Smooth muscle cell (in vitro differentiated cells): Measurements from ENCODE around the gene MVB12A. TPM values are rescaled to one million over a fixed set of nuclear protein-coding genes. Genes with fewer than 3 reads are reported as not detected.

ENCODE experiments used
- DNase-seq: peaks from one replicate; lab custom pipeline; 2025; ENCODE audit not compliant: unreplicated experiment; lab: John Stamatoyannopoulos, UW
- H2AFZ ChIP-seq: fragments of 200-600 bp; sonication (generic); 2 replicates; pipeline ENCODE4 v1.6.0; 2016; ENCODE audit warnings: antibody characterized with exemption, low read depth, mild to moderate bottlenecking
- H3F3A ChIP-seq: fragments of 200-600 bp; sonication (generic); 2 replicates; pipeline ENCODE4 v1.6.0; 2017; ENCODE audit warnings: antibody characterized with exemption, low read depth
- H3K27ac ChIP-seq: fragments of 200-600 bp; sonication (generic); 2 replicates; pipeline ENCODE4 v1.5.1; 2016; ENCODE audit warnings: low read depth, mild to moderate bottlenecking
- H3K27me3 ChIP-seq: fragments of 200-600 bp; sonication (generic); 2 replicates; pipeline ENCODE4 v1.6.1; 2016; ENCODE audit warnings: low read depth, mild to moderate bottlenecking
- H3K36me3 ChIP-seq: fragments of 200-600 bp; sonication (generic); 2 replicates; pipeline ENCODE4 v1.5.1; 2016; ENCODE audit warnings: low read depth
- H3K4me1 ChIP-seq: fragments of 200-600 bp; sonication (generic); 2 replicates; pipeline ENCODE4 v1.5.1; 2016; ENCODE audit warnings: low read depth
- H3K4me2 ChIP-seq: fragments of 200-600 bp; sonication (generic); 2 replicates; pipeline ENCODE4 v1.6.0; 2016; ENCODE audit warnings: mild to moderate bottlenecking
- H3K4me3 ChIP-seq: fragments of 200-600 bp; sonication (generic); 2 replicates; pipeline ENCODE4 v1.5.1; 2016; ENCODE audit warnings: mild to moderate bottlenecking
- H3K79me2 ChIP-seq: fragments of 200-600 bp; sonication (generic); 2 replicates; pipeline ENCODE4 v1.6.0; 2016; ENCODE audit warnings: low read depth, mild to moderate bottlenecking
- H3K9ac ChIP-seq: fragments of 200-600 bp; sonication (generic); 2 replicates; pipeline ENCODE4 v1.6.0; 2016; ENCODE audit warnings: low read depth
- H3K9me3 ChIP-seq: fragments of 200-600 bp; sonication (generic); replicated peaks from 2 replicates; pipeline ENCODE4 v1.5.1; 2016; ENCODE audit warnings: low read depth
- H4K20me1 ChIP-seq: fragments of 200-600 bp; sonication (generic); 2 replicates; pipeline ENCODE4 v1.6.0; 2016; ENCODE audit warnings: low read depth
- WGBS: methylation state at CpG from one replicate; pipeline ENCODE4 v1.1.7; 2016; ENCODE audit warnings: low lambda C conversion rate; 5-methylcytosine and 5-hydroxymethylcytosine counted together
- polyA plus RNA-seq: library from polyadenylated mRNA; unstranded; fragments of >200 nt; fragmentation: Nextera tagmentation; extraction: Ambion mirVana; gene quantifications from 2 replicates; pipeline ENCODE4 v1.2.1, GENCODE V29; 2016
- total RNA-seq: library from RNA; depleted of rRNA; stranded (reverse); fragments of >200 nt; gene quantifications from 2 replicates; pipeline ENCODE4 v1.2.3, GENCODE V29; 2014
- TF ChIP-seq, protein P1 (sequence below): fragments of 200-600 bp; sonication (generic); IDR thresholded peaks from 2 replicates; pipeline ENCODE4 v1.5.1; 2017; ENCODE audit warnings: borderline replicate concordance, mild to moderate bottlenecking, antibody characterized with exemption; ENCODE audit not compliant: insufficient read depth, poor library complexity, severe bottlenecking

Gene MVB12A
- total RNA-seq (46.6 and 68.1 TPM in 2 replicates), polyA plus RNA-seq (89.6 and 98.1 TPM in 2 replicates)

DNA sequence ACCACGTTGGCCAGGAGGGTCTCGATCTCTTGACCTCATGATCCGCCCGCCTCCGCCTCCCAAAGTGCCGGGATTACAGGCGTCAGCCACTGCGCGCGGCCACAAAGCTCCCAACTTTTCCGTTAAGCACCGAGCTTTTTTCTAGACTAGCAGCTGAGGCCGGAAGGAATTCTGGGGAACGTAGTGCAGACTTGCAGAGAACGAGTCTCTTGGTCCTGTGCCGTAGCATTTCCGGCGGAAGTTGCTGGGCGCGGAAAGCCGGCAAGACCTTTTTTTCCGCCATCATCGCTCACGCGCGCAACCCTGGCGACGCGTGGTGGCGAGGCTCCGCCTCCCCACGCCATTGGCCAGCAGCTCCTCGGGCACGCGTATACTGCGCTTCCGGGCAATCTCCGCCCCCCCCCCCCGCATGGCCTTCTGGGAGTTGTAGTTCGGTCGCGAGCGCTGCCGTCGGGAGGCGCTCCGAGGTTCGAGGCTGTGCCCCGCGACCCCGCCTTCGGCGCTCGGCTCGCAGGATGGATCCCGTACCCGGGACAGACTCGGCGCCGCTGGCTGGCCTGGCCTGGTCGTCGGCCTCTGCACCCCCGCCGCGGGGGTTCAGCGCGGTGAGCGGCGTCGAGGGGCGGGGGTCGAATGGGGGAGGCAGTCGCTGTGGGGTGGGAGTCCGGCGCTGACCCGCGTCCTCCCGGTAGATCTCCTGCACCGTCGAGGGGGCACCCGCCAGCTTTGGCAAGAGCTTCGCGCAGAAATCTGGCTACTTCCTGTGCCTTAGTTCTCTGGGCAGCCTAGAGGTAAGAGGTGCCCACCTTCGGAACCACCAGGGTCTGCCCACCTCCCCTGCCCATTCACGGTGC lies at the start of gene MVB12A:
Gene MVB12A, plus strand, starts transcription at position 427 of the 854 bp plus-strand sequence. Its CDS starts 89 bp downstream, at position 516.
- WGBS: 3% methylated on average over 62 of the region's 85 CpGs
- H3K36me3 ChIP-seq: no peaks in the 10 kb centered on the region
- H4K20me1 ChIP-seq: no peaks in the 10 kb centered on the region
- peak within 1 kb of the TSS; percentile 97 for H3K4me3 ChIP-seq
- TF ChIP-seq, protein P1, sequence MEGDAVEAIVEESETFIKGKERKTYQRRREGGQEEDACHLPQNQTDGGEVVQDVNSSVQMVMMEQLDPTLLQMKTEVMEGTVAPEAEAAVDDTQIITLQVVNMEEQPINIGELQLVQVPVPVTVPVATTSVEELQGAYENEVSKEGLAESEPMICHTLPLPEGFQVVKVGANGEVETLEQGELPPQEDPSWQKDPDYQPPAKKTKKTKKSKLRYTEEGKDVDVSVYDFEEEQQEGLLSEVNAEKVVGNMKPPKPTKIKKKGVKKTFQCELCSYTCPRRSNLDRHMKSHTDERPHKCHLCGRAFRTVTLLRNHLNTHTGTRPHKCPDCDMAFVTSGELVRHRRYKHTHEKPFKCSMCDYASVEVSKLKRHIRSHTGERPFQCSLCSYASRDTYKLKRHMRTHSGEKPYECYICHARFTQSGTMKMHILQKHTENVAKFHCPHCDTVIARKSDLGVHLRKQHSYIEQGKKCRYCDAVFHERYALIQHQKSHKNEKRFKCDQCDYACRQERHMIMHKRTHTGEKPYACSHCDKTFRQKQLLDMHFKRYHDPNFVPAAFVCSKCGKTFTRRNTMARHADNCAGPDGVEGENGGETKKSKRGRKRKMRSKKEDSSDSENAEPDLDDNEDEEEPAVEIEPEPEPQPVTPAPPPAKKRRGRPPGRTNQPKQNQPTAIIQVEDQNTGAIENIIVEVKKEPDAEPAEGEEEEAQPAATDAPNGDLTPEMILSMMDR: no peak
- no peaks in the 10 kb centered on the region for H3K9me3 ChIP-seq
- no peaks in the 10 kb centered on the region for H3K27me3 ChIP-seq
- peak; percentile 84 for DNase-seq
- H3K4me2 ChIP-seq: peak within 1 kb of the TSS; percentile 88
- no peaks in the 10 kb centered on the region for H3K79me2 ChIP-seq
- peaks cover 14% of the 10 kb centered on the region for H3K4me1 ChIP-seq
- peaks cover 8% of the 10 kb centered on the region for H3F3A ChIP-seq
- peak within 1 kb of the TSS; percentile 66 for H3K27ac ChIP-seq
- peak within 1 kb of the TSS; percentile 78 for H3K9ac ChIP-seq
- H2AFZ ChIP-seq: peak within 1 kb of the TSS; percentile 100

DNA sequence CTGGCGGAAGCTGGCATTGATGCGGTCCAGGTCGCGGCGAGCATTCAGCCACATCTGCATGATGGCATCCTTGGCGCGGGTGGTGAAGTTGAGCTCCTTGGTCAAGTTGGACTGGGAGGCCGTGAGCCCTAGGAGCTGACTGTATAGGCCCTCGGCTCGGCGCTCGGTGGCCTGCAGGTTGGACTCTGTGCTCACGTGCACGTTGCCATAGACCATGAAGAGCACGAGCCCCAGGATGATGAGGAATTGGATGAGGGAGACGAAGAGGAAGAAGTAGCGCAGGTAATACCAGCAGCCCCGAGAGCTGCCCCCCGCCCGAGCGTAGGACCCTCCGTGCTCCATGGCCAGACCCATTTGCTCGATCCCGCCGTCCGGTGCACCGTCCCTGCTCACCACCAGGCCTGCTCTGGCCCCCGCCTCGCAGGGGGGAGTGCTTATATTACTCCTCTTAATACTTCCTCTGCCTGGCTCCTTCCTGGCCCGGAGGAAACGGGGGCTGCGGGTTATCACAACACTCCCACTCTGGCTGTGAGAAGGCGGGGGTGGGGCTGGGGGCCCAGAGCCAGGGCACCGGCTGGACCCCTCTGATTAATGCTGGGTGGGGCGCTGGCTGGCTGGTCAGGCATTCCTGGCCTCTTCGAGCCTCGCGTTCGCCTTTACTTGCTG lies 42.8 kb upstream of the MVB12A start, which contains the start of gene PLVAP:
Gene PLVAP, minus strand, starts transcription at position 408 of the 666 bp plus-strand sequence. Its CDS starts 54 bp downstream, at position 354.
- Histone ChIP-seq H2AFZ (no peak within 1 kb of the TSS), H3K4me1 (no peaks in the 10 kb centered on the region), H3K27me3 (no peaks in the 10 kb centered on the region), H3K4me3 (no peak within 1 kb of the TSS), H4K20me1 (no peaks in the 10 kb centered on the region), H3K4me2 (no peak within 1 kb of the TSS), H3K79me2 (no peaks in the 10 kb centered on the region), H3F3A (no peaks in the 10 kb centered on the region), H3K27ac (no peak within 1 kb of the TSS), H3K9me3 (no peaks in the 10 kb centered on the region), H3K9ac (no peak within 1 kb of the TSS), H3K36me3 (no peaks in the 10 kb centered on the region)
- no peak for DNase-seq
- TF ChIP-seq, protein P1: no peak
- WGBS: 87% methylated on average over 38 of the region's 39 CpGs

DNA sequence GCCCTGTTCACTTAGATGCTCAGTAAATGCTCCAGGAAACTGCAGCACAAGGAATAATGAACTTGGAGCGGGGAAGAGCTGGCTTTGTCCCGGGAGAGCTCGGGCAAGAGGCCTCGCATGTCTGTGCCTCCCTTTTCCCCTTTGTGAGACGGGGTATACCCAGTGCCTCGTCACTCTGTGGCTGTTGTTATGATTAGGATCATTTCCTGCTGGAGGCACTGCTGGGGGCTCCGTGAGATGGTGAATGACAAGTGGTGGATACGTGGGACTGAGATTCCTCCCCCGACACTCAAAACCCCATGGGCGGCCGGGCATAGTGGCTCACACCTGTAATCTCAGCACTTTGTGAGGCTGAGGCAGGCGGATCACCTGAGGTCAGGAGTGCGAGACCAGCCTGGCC lies 41.6 kb upstream of the MVB12A start:
- H3K4me3 ChIP-seq: no peak overlapping the region
- no peaks in the 10 kb centered on the region for H3K36me3 ChIP-seq
- no peaks in the 10 kb centered on the region for H3K27me3 ChIP-seq
- H3K79me2 ChIP-seq: no peaks in the 10 kb centered on the region
- no peak for DNase-seq
- no peaks in the 10 kb centered on the region for H4K20me1 ChIP-seq
- H2AFZ ChIP-seq: no peak overlapping the region
- H3K4me2 ChIP-seq: no peak overlapping the region
- no peak overlapping the region for H3K27ac ChIP-seq
- H3K4me1 ChIP-seq: no peaks in the 10 kb centered on the region
- TF ChIP-seq, protein P1: no peak
- H3F3A ChIP-seq: no peaks in the 10 kb centered on the region
- H3K9ac ChIP-seq: no peak overlapping the region
- H3K9me3 ChIP-seq: no peaks in the 10 kb centered on the region
- WGBS: 81% methylated on average over 13 of the region's 13 CpGs
